T-helper 1 cell treated with Interleukin-12 subunit alpha and Interleukin-12 subunit beta and Interleukin-4 antibody, amounts not matched to agents 30 ng/mL and 1 ng/mL, for 36 hours (primary cell): Measurements from ENCODE around the gene APOL3. TPM values are rescaled to one million over a fixed set of nuclear protein-coding genes. Genes with fewer than 3 reads are reported as not detected.
"Not testable (repeated sequence)": the region's sequence is repeated elsewhere in the genome, so short reads cannot be mapped to it uniquely, and the experiment has no call there.

ENCODE experiments used
- intact Hi-C: fragments of 100-400 bp; cut with micrococcal nuclease; formaldehyde crosslinking; loops from one replicate; pipeline ENCODE4 v1.15.1; 2024
- total RNA-seq: library from RNA; stranded (reverse); gene quantifications from 2 replicates; pipeline ENCODE4 v1.2.3, GENCODE V29; 2022

APOL3 gene, protein sequence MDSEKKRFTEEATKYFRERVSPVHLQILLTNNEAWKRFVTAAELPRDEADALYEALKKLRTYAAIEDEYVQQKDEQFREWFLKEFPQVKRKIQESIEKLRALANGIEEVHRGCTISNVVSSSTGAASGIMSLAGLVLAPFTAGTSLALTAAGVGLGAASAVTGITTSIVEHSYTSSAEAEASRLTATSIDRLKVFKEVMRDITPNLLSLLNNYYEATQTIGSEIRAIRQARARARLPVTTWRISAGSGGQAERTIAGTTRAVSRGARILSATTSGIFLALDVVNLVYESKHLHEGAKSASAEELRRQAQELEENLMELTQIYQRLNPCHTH
- total RNA-seq: 221 and 234 TPM in 2 replicates

DNA sequence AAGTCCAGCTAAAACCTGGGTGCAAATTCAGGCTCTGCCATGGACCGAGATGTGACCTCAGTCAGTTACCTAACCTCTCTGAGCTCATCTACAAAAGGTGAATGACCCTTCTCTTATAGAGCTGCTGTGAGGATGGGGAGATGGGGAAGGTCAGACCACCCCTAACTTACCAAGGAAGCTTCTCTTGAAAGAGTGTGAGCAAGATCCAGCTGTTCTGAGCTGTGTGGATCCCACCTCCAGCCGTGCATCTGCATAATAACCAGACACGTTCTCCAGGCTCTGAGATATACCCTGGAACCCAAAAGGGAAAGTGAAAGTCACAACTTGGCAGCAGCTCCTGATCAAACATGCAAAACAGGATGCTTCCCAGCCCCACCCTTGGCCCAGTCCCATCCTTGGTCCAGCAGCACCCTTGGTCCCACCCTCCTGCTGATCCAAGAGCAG, at the start of gene APOL3:
TSS of gene APOL3 (minus strand) at position 257 of the 444 bp plus-strand sequence. CDS start 11,700 bp downstream, outside the sequence.
- intact Hi-C loops: loop anchor here (1.0 to 5.0 kb wide), 6 partner anchors 20 to 513 kb away; partner anchors contain the start of genes APOL1, APOL2, APOL6 and MYH9

DNA sequence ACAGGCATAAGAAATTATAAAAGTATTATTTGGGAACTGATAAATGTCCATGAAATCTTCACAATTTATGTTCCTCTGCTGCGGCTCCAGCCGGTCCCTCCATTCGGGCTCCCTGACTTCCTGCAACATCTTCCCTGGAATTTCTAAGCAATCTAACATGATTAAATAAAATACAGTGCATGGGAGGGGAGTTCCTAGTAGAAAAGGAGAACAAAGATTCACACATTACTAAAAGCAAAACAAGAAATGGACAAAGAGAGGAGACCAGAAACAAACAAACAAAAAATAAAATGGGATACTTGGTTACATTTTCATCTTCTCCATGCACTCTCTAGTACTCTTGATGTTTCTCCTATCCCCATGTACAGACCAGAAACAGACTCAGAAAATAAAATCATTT, 49.7 kb upstream of the APOL3 start:
- intact Hi-C loops: no loop called here

DNA sequence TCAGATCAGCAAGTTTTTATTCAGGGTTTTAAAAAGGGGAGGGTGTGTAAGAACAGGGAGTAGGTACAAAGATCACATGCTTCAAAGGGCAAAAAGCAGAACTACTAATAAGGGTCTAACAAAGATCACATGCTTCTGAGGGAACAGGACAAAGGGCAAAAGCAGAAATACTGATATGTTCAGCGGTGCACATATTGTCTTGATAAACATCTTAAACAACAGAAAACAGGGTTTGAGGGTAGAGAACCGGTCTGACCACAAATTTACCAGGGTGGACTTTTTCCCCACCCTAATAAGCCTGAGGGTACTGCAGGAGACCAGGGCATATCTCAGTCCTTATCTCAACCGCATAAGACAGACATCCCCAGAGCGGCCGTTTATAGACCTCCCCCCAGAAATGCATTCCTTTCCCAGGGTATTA, 48.9 kb upstream of the APOL3 start:
- intact Hi-C loops: not testable (repeated sequence)

DNA sequence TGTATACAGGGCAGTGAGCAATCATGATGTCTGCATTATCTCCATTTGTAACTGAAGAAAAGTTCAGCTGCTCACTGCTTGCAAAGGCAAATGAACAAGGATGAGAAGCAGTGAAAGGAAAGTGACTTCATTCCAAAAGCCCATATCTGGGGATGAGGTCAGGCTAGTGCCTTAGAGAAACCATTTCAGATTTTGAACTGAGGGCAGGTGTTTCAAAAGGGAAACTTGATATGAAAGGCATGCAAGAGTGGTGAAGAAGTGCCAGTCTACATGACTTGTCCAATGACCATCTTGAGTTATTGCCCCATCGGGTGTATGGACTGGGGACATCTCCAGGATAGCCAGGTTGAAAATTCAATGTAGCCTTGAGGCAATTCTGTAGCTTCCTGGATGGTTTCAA, 48.4 kb upstream of the APOL3 start:
- intact Hi-C loops: no loop called here

DNA sequence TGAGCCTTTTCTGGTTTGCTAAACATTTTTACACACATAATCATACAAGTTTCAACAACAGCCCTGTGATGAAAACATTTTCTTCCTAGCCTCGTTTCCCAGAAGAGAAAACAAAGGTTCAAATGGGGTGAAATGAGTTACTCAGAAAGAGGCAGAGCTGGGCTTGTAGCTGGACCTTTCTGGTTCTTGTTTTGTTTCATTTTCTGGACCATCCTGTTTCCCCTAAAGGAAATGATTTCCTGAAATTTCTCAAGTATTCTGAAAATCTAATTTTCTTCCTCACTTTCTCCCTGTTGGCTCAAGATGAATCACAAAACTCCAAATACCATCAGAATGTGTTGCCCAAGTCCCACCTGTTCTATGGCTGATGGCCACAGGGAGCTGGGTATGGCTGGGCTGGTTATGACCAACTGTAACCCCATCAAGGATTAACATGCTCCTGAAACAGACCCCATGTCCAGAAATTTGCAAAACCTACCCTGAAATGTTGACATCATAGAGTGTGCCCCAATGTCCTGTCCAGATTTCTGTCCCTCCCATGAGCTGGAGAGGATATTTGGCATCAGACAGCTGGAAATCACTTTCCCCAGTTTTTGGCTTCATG, 47.7 kb upstream of the APOL3 start:
- intact Hi-C loops: no loop called here

DNA sequence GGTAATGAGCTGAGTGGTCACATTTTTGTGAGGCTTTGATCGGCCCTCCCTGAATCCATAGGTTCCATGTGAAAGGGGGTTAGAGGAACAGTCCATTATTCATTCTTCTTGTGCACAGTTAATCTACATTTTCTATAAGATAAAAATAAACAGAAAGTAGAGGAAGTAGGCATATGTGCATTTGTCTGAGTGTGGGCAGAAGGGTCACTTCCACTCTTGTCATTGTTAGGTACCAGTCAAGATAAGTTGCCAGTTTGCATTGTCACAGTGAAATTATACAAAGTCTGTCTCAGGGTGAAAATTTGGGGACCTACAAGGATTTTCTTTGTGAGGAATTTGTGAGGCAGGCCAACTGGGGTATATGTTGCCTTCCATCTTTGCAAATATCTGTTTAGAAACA, 45.7 kb upstream of the APOL3 start:
- intact Hi-C loops: no loop called here

DNA sequence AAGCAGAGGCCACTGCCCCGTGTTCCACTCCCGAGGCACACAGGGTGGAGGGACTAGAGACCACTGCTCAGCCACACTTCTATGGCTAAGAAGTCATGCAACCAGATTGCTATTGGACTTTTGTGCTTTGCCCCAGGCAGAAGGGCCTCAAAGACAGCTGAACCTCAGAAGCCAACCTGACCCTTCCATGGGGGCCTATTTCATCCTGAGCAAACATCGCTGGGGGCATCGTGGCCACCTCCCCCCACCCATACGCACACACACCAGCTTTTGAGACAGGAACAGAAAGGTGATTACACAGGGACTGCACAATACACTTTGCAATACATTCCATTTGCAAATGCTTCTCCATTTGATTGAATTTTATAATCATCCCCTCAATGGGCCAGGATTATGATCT, 45.0 kb upstream of the APOL3 start:
- intact Hi-C loops: not testable (repeated sequence)

DNA sequence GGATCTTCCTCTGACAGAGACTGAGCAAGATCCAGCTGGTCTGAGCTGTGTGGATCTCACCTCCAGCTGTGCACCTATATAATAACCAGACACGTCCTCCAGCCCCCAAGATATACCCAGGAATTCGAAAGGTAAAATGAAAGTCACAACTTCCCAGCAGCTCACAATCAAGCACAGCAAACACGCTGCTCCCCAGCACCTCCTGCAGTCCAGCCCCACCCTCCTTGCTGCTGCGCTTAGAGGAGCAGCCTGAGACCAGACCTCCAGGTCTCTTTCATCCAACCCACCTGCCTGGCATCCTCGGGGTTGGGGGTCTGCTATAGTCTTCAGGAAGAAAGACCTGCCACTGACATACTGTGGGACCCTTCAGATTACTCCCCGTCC, 44.1 kb upstream of the APOL3 start:
- intact Hi-C loops: no loop called here

DNA sequence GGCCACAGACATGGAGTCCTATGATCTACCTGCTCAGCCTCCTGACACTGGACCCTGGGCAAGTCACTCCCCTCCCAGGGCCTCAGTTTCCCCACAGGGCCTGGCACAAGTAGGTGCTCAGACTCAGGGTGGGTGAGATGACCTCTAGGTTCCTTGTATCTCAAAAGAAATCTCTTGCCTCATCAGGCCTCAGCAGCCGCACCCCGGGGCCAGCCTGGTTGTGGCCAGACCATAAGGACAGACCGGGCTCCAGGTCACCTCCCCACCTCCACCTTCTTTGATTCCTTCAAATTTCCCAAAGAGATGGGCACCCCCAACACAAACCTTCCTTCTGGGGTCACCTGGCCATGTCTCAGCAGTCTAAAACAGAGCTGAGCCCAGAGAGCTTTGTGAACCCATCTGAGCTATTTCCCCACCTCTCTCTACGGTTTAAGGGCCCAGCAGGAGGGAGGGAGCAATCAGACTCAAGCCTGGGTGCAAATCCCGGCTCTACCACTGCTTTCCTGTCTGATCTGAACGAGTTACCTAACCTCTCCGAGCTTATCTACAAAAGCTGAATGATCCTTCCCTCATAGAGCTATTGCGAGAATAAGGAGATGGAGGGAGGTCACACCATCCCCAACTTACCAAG, 43.6 kb upstream of the APOL3 start:
- intact Hi-C loops: no loop called here

DNA sequence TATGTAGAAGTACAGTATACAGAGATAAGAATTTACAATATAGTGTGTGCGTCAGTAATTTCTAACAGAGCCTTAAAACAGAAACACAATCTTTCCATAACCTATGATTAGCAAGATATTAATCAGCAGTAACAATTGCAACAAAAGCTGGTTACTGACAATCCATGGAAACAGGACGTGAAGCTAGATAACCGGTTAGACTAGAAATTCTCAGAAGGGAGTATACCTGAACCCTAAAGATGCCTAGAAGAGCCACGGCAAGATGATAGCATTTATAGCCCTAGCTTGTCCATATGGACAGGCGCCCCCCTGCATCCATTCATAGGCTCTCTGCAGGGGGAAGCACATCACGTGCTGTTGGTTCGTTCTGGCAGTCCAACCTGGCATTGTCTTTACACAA, 42.9 kb upstream of the APOL3 start:
- intact Hi-C loops: not testable (repeated sequence)

DNA sequence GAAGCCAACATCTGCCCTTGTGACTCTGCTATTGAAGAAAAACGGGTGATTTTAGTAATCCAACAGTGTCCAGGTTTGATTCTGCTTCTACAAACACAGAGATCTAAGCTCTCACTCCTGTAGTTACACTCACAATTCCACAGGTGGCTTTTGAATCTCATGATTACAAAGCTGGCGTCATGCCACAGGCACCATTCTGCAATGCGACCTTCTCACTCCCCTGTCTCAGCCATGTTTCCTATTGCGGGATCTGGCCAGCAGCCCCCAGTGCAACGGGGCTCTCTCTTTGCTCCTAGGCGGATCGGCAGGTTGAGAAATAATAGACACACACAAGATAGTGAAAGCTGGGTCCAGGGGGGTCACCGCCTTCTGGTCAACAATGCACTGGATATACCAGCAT, 42.4 kb upstream of the APOL3 start:
- intact Hi-C loops: not testable (repeated sequence)

DNA sequence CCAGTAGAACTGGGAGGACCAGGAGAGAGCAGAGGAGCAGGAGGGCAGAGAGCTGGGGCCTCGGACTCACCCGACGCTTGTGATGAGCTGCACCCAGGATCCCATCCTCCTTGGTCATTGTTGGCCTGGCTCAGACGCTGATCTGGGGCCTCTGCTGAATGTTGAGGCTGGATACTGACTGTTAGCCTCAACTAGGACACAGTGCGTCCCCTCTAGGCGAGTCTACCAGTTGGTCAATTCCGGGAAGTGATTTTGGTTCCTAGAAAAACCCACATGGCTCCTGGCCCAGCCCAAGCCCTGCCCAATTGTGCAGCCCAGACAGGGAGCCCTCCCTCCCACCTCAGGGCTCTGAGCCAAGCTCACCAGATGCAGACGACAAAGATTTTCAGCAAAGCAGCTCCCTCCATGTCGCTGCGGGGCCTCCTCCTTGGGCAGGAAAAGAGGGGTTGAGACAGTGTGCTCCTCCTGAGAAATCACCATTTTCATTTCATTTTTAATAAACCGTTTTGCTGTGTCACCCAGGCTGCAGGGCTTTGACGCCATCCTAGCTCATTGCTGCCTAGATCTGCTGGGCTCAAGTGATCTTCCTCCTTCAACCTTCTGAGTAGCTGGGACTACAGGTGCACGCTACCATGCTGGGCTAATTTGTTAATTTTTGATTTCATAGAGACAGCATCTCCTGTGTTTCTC, 41.2 kb upstream of the APOL3 start, which contains the start of gene APOL4:
TSS of gene APOL4 (minus strand) at position 180 of the 690 bp plus-strand sequence. CDS start at position 105, 75 bp downstream.
- intact Hi-C loops: no loop called here

DNA sequence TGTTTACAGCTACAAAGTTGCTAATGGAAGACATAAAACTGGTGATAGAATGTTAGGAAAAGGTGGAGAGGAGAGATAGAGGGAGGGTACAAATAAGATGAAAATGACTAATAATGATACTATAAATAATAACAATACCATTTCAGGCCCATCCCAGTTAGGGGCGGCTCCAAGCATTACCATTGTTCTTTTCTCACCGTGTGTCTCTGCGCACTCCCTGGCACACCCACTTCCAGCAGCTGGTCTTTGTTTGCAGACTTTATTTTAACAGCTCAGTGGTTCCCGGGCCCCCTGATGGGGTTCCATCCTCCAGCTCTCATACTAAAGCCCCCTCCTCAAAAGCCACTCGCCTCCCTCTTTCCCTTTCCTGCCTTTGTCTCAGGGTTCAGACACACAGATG, 40.5 kb upstream of the APOL3 start:
- intact Hi-C loops: not testable (repeated sequence)

DNA sequence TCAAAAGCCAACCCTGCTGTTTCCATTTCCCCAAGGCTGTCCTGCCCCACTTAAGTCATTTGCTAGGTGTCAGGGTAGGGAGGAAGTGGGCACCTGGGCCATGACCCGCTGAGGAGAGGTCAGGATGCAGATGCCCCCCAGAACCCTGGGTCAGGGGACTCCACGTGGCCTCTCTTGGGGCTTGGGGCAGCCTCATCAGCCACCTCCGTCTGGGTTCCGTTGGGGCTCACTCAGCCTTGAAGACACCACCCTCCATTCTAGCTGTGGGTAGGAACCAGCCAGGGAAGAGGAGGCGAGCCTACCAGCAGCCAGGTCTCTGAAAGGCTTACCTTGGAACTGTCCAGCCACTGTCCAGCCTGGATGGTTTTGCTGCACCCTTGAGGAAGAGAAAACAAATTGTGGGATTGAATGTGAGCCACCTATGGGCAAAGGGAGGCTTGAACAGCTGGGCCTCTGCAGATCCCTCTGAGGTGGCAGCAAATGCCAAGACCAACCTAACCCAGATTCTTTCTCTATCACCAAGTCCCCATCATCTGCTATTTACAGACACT, 38.5 kb upstream of the APOL3 start:
- intact Hi-C loops: no loop called here

DNA sequence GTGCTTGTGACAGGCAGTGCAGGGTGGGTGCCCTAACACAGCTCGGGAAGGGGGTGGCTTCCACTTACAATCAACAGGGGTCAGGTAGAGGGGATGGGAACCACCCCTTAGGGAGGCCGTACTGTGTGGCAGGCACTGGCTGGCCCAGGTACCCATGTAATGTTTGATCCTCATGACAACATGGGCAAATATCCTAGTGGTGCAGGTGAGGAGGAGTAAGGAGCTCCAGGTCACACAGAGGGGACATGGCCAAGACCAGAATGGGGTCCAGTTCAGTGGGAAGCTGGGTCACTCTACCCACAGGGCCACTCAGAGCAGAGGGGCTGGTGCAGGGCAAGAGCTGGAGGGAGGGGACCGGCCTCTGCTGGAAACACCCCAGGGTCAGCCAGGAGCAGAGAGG, 38.0 kb upstream of the APOL3 start:
- intact Hi-C loops: no loop called here

DNA sequence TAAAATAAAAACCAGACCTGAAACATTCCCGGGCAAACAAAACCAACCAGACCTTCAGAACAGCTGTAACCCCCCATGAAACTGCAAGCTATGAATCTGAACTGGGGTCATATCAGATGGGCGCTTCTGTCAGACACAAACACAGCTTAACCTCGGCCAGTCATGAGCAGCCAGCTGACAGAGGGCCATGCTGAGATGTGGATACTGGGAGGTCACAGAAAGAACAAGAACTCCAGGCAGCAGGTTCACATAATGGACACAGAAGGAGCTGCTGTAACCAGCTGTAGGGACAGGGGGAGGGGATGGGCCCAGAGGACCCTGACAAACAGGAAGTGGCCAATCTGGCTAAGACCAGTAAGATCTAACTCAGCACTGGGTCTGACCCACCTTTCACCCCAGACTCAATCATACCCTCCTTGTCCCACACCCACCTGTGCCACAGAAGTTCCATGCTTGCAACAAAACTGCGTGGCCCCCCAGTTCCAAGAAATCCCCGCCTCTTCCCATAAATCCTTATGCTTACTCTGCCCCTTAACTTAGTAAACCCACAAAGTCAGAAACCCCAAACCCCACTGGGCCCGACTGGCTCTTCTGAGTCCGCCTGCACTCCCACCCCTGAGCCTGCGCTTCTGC, 37.1 kb upstream of the APOL3 start:
- intact Hi-C loops: no loop called here

DNA sequence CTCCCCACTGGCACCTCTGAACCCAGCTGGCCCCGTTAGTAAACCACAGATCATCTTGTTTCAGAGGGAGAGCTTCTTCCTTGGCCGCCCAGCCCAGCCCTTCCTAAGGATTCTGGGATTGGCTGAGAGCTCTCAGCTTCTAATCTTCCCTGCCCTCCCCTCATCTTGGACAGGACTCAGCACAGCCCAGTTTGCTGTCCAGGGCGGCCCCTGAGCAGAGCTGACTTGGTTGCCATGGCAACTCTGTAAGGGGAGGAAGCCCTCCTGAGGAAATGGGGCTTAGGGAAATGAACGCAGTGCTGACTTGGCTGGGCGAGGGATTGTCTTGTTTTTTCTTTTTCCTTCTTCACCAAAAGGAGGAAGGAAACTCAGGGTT, 36.5 kb upstream of the APOL3 start:
- intact Hi-C loops: no loop called here

DNA sequence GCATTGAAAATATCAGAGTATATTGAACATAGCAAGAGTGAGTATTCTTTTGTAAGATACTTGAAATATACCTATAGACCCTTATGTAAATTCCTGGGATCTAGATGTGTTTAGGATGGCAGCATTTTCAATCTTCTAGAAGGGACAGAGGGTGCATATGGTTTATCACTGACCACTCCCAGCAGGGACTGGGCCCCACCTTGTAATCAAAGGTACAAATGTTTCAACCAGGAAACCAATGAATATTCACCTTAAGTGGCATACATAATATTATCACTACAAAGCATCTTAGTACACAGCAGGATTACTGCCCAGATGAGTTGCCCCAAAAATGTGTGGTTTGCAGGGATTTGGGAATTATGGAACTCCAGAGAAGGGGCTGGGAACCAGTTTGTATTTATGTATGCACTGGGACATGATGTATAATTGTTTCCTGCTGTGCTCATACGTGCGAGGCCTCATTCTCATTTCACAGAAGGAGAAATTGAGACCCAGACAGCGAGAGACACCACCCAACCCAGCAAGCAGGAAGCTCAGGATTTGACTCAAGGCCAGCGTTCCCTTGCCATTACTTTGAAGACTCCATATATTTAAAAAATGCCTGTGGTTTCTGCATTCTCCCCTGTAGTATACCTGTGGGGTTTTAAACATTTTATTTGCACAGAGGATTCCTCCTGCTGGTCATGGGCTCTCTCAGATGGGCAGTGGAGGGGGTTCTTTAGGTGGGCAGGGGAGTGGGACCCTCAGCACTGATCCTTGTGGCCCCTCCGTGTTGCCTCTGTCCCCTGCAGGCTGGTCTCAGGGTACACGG, 35.9 kb upstream of the APOL3 start:
- intact Hi-C loops: no loop called here

DNA sequence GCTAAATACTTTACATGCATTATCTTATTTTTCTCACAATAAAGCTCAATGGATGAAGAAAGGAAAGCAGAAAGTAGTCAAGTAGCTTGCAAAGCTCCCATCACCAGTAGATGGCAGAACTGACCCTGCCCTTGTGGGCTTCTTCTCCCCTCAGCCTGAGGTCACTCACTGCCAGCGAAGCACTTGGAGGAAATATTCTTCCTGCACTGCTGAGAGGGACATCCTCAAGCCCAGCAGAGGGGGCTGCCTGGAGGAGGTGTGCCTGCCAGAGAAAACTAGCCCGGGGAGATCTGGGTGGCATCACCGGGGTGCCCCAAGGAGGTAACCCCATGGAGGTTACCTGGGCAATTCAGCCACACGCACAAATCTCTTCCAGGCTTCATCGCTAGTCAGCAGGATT, 34.4 kb upstream of the APOL3 start:
- intact Hi-C loops: loop anchor here (1.0 to 2.0 kb wide), 3 partner anchors 26 to 291 kb away; no protein-coding TSS in a partner anchor

DNA sequence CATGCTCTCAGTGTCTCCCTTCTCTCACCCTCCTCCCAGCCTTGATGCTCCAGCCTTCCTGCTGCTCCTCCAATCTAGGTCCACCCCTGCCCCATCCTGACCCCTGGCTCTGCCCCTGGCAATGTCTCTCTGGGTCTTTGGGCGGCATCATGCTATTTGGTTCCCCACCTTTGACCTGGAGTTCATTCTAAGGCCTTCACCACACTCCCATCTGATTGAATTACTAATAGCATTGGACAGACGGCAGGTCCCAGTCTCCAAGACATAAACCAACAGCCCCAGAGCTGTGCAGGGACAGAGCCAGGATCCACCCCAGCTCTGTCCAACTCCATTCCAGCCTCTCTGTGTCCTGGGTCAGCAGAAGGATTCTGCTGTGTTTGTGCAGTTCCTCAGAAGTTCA, 33.8 kb upstream of the APOL3 start:
- intact Hi-C loops: loop anchor here (2.0 kb wide), 1 partner anchor 82 kb away; no protein-coding TSS in a partner anchor
